ENCODE data around the gene ATAD2B. TPM values are rescaled to one million over a fixed set of nuclear protein-coding genes. Genes with fewer than 3 reads are reported as not detected.

ATAD2B gene
- total and polyA plus RNA-seq, 8 donors, result 4.1 to 15.6 (median 9.3) TPM

GRCh38 chr2:23823863-23824262, 103.1 kb downstream of the ATAD2B start:
- WGBS, 2 donors, result 65 to 66% methylated on average over 4 of the region's 4 CpGs
- DNase-seq (no peak), FAIRE-seq (no peak), ATAC-seq (no peak)
- no peak overlapping the region for H3K27ac ChIP-seq
- no peaks in the 10 kb centered on the region for H3K4me1 ChIP-seq
- TF ChIP-seq, protein P1, sequence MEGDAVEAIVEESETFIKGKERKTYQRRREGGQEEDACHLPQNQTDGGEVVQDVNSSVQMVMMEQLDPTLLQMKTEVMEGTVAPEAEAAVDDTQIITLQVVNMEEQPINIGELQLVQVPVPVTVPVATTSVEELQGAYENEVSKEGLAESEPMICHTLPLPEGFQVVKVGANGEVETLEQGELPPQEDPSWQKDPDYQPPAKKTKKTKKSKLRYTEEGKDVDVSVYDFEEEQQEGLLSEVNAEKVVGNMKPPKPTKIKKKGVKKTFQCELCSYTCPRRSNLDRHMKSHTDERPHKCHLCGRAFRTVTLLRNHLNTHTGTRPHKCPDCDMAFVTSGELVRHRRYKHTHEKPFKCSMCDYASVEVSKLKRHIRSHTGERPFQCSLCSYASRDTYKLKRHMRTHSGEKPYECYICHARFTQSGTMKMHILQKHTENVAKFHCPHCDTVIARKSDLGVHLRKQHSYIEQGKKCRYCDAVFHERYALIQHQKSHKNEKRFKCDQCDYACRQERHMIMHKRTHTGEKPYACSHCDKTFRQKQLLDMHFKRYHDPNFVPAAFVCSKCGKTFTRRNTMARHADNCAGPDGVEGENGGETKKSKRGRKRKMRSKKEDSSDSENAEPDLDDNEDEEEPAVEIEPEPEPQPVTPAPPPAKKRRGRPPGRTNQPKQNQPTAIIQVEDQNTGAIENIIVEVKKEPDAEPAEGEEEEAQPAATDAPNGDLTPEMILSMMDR (IDR thresholded peaks at IDR 0.05), result no peak
- H3K4me3 ChIP-seq, result no peak overlapping the region
- no peaks in the 10 kb centered on the region for H3K27me3 ChIP-seq
- intact Hi-C loops (cut with DNase I), result no loop called here
- H3K36me3 ChIP-seq, result peaks cover 0 to 8% (median 0%) of the 10 kb centered on the region in 3 donors
- H3K9me3 ChIP-seq, result no peaks in the 10 kb centered on the region

DNA sequence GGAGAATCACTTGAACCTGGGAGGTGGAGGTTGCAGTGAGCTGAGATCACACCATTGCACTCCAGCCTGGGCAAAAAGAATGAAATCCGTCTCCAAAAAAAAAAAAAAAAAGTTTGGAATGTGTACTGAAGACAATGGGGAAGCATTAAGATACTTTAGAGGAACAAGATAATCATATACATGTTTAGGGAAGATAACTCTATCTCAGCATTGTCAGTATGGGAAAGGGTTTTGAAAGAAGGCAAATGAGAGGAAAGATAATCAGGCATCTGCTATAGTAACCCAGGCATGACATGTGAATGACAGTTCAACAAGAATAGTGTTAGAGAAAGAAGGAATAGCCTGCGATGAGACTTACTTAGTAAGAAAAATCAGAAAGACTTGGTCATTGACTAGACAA, 112.0 kb downstream of the ATAD2B start:
- Histone ChIP-seq H3K36me3 (peaks cover 0 to 5% (median 0%) of the 10 kb centered on the region in 3 donors), H3K9me3 (no peaks in the 10 kb centered on the region), H3K4me3 (no peak overlapping the region), H3K27ac (no peak overlapping the region), H3K27me3 (no peaks in the 10 kb centered on the region), H3K4me1 (no peaks in the 10 kb centered on the region)
- ATAC-seq, result no peak
- TF ChIP-seq, protein P1 (IDR thresholded peaks at IDR 0.05), result no peak
- no peak for FAIRE-seq
- 91 to 100% methylated on average over 2 of the region's 2 CpGs for WGBS, 2 donors
- DNase-seq, result no peak
- intact Hi-C loops (cut with DNase I), result no loop called here

GRCh38 chr2:23813438-23813837, 113.5 kb downstream of the ATAD2B start:
- intact Hi-C loops (cut with DNase I), result no loop called here
- H3K4me1 ChIP-seq, result no peaks in the 10 kb centered on the region
- WGBS, 2 donors, result 96 to 98% methylated on average over 2 of the region's 2 CpGs
- H3K9me3 ChIP-seq, result no peaks in the 10 kb centered on the region
- TF ChIP-seq, protein P1 (IDR thresholded peaks at IDR 0.05), result no peak
- H3K27me3 ChIP-seq, result no peaks in the 10 kb centered on the region
- FAIRE-seq (no peak), DNase-seq (no peak), ATAC-seq (no peak)
- no peak overlapping the region for H3K4me3 ChIP-seq
- H3K36me3 ChIP-seq, result peaks cover 0 to 6% (median 0%) of the 10 kb centered on the region in 3 donors
- no peak overlapping the region for H3K27ac ChIP-seq

DNA sequence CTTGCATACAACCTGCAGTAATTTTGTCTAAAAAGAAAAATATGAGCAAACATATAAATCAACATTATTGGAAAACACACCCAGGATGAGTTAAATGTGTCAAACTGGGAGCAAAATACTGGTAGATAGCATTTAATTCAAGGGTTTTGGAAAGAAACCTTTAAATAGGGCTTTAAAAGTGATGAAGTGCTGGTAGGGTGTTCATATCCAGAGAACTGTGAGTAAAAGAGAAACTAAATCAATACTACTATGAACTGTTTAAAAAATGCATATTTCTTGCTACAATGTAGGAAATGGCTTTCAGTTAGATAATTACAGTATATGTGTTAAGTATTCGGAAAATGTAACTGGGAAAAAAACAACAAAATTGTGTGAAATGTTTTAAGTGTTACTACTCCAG, 117.8 kb downstream of the ATAD2B start:
- Histone ChIP-seq H3K27me3 (no peaks in the 10 kb centered on the region), H3K4me1 (no peaks in the 10 kb centered on the region), H3K4me3 (no peak overlapping the region), H3K36me3 (peaks cover 0 to 6% (median 0%) of the 10 kb centered on the region in 3 donors), H3K9me3 (no peaks in the 10 kb centered on the region), H3K27ac (no peak overlapping the region)
- no peak for ATAC-seq
- intact Hi-C loops (cut with DNase I), result no loop called here
- FAIRE-seq, result no peak
- TF ChIP-seq, protein P1 (IDR thresholded peaks at IDR 0.05), result no peak
- WGBS, 2 donors, result 95 to 99% methylated on average over 1 of the region's 1 CpG
- no peak for DNase-seq

GRCh38 chr2:23806665-23807249, 120.2 kb downstream of the ATAD2B start:
- H3K4me1 ChIP-seq, result peaks cover 4 to 15% (median 14%) of the 10 kb centered on the region in 3 donors
- intact Hi-C loops (cut with DNase I), result no loop called here
- no peak for ATAC-seq
- H3K9me3 ChIP-seq, result no peaks in the 10 kb centered on the region
- TF ChIP-seq, protein P1 (IDR thresholded peaks at IDR 0.05), result no peak
- H3K4me3 ChIP-seq, result no peak overlapping the region
- no peak for FAIRE-seq
- no peak overlapping the region for H3K27ac ChIP-seq
- no peaks in the 10 kb centered on the region for H3K27me3 ChIP-seq
- WGBS, 2 donors, result 94% methylated on average over 1 of the region's 1 CpG
- peaks cover 0 to 6% (median 0%) of the 10 kb centered on the region in 3 donors for H3K36me3 ChIP-seq
- DNase-seq, result no peak
